HS-5 (cell line): ENCODE measurements around the gene TRPV4.

Source experiments
- DNase-seq: peaks from one replicate; pipeline ENCODE4 v3.0.0-alpha.2; 2012; ENCODE audit warnings: low read depth

Gene TRPV4

DNA sequence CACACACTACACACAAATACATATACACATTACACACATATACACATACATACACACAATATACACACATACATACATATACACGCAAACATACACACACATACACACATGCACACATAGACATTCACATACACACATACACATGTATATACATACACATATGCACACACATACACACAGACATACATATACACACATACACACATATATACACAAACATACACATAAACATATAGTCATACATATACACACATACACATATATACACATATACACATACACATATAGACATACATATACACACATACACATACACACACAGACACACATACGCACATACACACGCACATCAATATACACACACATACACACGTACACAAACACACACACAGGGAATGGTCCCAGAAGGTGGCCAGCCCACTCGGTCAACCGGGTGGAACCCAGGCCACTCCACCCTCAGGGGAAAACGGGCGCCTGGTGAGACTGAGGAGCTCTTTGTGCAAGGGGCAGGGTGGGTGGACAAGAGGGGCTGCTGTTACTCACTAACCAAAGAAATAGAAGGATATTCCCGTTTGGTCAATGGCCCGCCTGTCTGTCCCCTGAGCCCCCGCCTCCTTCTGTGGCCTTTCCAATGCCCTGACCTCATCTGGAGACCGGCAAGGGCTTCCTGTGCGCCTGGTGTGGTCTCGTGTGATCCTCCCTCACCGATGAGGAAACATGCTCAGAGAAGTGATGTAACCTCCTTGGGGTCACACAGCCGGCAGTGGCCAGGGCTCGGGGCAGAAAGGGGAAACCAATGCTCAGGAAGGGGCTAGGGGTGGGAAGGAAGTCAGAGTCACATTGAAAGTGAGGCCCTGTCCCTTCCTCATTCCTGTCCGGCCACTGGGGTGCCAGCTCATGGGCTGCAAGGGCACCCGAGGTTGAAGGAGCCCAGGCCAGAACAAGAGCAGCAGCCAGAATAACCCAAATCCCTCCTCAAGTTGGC is 5.3 kb downstream of the TRPV4 start:
- no peak for DNase-seq

DNA sequence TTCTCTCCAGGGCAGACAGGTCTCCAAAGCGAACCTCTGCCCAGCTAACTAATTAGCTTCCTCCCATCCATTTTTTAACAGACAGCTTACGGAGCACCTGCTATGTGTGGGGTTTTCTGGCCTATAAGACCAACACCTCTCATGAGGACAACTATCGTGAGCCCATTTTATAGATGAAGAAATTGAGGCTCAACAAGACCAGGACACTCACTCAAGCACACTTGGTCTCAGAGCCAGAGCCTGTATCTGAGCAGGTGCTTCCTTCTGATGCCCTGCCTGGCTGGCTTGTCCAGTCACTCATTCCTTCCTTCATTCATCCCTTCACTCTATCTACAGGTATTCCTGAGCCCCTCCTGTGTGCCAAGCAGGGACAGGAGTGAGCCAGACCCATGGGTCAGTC is 6.1 kb downstream of the TRPV4 start:
- DNase-seq = no peak

DNA sequence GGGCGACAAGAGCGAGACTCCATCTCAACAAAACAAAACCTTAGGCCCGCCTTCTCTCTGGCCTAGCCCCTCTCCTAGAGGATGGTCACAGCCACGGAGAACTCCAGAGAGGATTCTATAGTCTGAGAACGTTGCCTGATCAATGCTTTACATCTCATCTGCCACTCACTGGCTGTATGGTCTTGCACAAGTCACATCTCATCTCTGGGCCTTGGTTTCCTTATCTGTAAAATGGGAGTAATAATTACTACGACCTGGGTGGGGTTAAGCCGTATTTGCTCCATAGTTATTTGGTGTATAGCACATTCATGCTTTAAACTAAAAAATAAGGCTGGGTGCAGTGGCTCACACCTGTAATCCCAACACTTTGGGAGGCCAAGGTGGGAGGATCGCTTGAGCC is 8.5 kb downstream of the TRPV4 start:
- DNase-seq = no peak

DNA sequence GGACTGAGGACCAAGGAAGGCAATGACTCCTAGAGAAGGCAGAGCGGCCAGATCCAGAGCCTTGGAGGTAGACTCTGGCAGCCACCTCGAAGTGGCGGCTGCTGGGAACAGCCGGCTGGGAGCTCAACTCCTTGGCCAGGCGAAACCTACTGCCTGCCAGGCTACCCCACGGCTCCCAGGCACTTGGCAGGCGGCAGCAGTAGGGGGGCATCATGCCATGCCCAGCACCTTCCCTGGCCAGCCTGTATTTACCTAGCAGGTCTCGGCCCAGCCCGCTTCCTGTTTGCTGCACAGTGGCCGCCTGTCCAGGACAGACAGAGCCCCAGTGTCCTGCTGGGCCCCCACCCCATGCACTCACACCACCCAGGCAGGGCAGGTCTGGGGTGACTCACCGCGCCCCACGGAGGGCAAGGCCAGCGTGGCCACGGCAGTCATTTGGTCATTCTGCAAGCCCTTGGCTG is 10.2 kb downstream of the TRPV4 start:
- no peak for DNase-seq

DNA sequence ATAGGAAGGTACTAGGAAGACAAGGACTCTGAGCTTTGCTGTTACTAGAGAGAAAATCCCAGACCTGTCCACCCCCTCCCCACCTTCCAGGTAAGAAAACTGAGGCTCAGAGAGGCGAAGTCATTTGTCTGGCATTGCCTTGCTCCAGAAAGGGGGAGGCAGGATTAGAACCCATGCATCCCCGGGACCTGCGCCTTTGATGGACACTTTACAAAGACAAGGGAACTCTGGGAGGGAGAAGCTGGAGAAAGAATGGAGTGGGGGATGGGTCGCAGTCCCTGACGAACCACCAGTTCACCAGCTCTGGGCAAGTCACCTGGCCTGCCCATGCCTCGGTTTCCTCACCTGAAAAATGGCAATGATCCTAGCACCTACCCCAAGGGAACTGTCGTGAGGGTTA is 10.8 kb downstream of the TRPV4 start:
- DNase-seq = no peak

DNA sequence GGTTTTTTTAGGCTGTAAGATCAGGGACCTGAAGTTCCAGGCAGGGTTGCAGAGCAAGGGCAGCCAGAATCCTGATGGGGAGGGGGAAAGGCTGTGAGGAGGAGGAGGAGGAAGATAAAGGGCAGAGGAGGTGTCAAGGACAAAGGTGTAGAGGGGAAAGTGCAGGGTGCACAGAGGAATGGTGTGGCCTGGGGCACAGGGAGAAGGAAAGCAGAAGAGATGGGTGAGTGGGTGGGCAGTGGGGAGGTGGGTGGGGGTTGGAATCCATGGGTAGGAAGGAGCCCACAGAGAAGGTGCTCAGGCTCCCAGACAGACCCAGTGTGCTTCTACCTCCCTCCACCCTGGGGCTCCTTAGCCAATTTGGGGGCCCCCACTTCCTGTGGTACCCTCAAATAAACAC is 11.2 kb downstream of the TRPV4 start:
- no peak for DNase-seq

DNA sequence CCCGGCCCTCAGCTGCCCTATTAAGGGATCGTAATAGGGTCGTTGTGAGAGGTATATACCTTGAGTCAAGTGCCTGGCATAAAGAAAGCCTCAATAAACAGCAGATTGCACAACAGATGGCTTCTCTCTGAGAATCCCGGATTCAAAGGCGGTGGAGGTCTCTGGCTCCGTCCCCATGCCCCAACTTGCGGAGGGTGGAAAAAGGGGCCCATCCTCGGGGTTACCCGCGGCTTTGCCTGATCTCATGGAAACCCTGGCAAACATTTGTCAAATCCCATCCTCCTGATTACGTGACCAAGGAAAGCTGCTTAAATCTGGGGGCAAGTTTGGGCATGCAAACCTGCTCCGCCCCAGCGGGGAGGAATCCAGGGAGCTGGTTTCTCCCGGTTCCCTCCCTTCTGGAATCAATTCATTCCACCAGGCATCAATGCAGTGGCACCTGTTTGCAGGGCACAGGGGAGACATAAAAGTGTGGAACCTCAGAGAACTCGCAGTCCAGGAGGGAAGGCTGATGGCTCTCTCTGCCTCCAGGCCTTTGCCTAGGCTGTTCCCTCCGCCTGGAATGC is 12.3 kb downstream of the TRPV4 start:
- DNase-seq = no peak

DNA sequence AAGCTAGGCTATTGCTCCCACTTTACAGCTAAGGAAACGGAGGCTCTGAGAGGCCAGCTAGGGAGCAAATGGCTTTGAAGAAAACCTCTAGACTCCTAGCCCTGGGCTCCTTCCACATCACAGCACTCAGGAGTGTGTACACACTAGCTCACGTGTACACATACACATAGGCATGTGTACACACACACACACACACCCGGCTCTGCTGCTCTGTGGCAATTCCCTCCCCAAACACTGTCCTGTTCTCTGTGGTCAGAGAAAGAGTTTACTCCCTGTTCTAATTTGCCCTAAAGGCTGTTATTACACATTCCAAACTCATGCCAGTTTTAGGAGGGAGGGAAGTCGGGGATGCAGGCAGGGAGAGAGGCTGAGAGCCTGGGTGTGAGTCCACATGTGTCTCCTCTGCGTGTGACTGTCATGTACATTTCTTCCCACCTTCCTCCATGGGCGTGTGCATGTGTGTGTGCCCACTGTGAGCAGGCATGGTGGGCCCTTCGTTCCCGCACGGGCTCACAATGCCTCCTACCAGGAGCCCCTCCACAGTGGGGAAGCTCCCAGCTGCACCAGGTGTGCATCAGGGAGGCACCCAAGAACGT is 14.2 kb downstream of the TRPV4 start:
- DNase-seq = no peak

DNA sequence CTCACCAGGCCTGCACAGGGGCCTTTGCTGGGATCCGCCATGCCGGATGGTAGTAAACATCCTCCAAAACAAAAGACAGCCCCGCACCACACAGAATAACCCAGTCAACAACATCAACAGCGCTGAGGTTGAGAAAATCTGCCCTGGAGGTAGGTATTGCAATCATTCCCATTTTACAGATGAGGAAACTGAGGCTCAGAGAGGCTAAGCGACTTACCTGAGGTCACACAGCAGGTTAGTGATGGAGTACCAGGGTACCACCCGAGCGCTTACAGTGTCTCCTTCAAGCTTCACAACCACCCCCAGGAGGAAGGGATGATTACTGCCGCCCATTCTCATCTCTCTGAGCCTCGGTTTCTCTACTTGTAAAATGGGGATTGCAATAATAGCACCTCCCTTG is 14.9 kb downstream of the TRPV4 start:
- no peak for DNase-seq

DNA sequence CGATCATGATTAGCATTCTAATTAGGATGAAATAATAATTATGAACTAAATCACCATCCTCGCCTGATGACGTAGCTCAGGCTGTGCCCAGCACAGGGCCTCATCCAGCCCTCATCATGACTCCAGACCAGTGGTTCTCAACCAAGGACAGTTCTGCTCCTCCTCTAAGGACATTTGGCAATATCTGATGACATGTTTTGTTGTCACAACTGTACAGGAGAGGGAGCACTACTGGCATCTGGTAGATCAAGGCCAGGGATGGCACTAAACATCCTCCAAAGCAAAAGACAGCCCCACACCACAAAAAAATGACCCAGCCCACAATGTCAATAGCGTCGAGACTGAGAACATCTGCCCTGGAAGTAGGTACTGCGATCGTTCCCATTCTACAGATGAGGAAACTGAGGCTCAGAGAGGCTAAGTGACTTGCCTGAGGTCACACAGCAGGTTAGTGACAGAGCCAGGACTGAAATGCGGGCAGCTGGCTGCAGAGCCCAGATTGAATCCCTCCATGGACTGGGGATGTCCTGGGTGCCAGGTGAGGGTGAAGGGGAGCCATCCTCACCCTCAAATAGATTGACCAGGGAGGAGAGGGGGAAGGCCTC is 15.5 kb downstream of the TRPV4 start:
- DNase-seq = no peak

DNA sequence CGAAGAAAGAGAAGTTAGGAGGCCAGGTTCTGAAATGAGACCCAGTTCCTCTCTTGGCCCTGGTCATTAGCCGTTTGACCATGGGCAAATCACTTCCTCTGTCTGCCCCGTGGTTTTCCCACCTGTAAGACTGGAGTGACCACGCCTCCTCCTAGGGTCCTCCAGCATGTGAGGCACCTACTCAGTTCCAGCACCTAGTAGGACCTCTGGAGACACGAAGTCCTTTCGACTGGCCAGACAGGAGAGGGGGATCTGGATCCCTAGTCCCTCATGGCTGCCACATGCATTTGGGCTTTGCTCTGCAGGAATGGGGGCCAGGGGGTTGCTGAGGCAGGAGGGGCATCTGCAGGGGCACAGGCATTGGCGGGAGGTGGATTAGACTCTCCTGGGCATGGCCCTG is 16.3 kb downstream of the TRPV4 start:
- no peak for DNase-seq

DNA sequence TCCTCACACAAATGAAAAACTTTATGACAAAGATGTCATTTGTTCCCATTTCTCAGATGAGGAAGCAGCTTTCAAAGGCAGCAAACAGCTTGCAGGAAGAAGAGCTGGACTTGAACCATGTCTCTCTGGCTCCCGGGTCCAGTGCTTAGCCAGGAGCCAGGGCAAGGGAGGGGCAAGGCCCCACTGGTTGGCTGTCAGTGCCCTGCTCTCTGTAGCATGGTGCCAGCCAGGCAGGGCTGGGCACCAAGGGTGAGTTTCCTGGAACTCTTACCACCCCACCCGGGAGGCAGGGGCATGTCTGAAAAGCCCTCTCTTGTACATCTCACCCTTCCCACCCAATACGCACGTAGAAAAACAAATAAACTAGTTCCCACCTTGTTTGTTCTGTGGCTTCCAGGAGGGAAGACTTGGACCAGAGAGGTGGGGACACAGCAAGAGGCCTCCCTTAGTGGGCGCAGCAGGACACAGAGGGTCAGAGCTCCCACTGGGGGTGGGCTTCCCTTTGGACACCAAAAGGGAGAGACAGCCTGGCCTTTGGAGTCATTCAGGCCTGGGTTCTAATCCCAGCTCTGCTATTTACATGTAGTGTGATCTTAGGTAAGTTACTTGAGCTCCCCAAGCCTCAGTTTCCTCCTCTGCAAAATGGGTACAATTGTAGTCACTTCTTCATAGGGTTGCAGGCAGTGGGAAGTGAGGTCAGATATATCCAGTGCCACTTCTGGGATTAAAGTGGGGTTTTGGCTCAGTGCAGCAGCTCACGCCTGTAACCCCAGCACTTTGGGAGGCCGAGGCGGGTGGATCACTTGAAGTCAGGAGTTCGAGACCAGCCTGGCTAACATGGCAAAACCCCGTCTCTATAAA is 17.2 kb downstream of the TRPV4 start:
- DNase-seq = no peak

DNA sequence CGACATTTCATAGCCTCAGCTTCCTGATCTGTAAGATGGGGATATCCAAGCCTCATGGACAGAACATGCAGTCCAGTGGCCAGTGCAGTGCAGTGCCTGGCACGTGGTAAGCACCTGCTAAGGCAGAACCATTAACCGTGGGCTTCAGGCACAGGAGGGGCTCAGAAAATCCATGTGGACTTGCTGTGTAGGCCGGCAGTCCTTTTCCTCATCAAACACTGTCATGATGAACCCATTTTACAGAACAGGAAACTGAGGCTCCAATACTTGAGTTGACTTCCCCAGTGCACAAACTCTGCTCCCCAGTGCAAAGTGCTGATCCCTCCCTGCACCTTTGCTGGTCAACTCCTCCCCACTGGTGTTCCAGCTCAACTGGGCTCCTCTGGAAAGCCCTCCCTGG is 18.0 kb downstream of the TRPV4 start:
- no peak for DNase-seq

DNA sequence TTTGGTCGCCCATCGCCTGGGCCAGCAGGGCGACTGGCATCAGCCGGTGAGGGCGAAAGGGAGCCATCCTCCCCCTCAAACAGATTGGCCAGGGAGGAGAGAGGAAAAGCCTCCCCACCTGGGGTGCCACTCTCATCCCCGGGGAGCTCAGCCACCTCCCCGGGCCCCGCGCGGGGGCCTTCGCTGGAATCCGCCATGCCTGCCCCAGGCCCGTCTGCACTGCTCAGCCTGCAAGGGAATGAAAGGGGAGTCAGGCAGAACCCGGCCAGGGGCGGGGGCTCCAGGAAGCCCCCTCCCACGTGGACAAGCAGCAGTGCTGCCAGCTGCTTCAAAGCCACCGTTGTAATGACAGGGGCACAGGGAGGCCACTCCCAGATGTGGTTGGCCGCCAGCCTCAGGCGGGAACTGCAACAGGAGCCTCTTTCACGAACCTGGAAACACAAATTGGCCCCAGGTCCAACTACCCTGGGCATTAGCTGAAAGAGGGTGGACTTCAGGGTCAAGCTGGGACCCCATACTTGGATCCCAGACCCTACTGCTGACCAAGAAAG is 18.5 kb downstream of the TRPV4 start:
- DNase-seq = no peak

DNA sequence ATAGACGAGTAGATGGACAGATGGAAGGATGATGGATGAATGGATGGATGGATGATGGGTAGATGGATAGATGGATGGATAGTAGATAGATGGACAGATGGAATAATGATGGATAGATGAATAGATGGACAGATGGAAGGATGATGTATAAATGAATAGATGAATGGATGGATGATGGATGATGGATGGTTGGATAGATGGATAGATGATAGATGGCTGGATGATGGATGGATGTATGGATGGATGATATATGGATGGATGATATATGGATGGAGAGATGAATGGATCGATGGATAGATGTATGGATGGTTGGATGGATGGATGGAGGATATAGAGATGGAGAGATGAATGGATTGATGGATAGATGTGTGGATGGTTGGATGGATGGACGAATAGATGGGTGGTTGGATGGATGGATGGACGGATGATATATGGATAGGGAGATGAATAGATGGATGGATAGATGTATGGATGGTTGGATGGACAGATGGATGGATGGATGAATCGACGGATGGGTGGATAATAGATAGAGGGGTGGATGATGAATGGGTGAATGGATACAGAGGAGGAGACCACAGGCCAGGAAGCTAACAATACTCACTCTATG is 19.3 kb downstream of the TRPV4 start:
- no peak for DNase-seq

DNA sequence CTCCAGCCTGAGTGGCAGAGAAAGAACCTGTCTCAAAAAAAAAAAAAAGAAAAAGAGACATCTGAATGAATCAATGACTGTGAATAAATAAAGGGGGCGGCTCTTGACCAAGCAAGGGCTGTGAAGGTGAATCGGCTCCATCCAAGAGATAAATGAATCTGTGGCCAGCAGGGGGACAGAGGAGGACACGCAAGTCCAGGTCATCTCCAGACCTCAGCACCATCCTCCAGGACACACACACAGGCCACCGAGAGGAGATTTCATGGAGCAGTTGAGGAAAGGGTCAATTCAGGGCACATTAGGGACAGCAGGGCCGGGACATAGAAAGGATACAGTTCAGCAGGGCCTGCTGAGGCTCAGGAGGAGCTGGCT is 21.6 kb downstream of the TRPV4 start:
- no peak for DNase-seq

DNA sequence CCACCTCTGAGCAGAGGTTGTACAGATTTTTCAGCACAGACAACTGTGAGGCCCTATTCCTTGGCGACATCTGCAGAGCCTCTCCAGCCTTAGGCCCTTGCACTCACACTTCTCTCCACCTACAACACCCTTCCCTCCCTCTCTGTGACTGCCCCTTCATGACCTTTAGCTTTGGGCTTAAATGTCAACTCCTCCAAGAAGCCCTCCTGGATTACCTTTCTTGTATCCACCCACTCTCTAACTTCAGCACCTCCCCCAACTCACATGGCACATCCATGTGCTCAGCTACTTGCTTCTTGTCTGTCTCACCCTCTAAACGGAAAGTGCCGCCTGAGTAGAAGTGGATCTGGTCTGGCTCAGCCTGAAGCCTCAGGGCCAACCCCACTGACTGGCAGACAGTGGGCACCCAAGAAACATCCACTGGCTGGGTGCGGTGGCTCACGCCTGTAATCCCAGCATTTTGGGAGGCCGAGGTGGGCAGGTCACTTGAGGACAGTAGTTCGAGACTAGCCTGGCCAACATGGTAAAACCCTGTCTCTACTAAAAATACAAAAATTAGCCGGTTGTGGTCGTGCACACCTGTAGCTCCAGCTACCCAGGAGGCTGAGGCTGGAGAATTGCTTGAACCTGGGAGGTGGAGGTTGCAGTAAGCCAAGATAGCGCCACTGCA is 22.1 kb downstream of the TRPV4 start:
- DNase-seq = no peak

DNA sequence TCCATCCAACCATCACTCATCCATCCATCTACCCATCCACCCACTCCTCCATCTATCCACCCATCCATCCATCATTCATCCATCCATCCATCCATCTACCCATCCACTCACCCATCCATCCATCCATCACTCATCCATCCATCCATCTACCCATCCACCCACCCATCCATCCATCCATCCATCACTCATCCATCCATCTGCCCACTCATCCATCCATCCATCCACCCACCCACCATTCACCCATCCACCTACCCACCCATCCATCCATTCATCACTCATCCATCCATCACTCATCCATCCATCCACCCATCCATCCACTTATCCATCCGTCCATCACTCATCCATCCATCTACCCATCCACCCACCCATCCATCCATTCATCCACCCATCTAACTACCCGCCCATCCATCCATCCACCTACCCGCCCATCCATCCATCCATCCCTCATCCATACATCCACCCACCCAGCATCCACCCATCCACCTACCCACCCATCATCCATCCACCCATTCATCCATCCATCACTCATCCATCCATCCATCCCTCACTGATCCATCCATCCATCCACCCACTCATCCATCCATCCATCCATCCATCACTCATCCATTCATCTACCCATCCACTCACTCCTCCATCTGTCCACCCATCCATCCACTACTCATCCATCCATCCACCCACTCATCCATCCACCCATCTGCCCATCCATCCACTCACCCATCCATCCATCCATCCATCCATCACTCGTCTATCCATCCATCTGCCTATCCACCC is 24.1 kb downstream of the TRPV4 start:
- no peak for DNase-seq

DNA sequence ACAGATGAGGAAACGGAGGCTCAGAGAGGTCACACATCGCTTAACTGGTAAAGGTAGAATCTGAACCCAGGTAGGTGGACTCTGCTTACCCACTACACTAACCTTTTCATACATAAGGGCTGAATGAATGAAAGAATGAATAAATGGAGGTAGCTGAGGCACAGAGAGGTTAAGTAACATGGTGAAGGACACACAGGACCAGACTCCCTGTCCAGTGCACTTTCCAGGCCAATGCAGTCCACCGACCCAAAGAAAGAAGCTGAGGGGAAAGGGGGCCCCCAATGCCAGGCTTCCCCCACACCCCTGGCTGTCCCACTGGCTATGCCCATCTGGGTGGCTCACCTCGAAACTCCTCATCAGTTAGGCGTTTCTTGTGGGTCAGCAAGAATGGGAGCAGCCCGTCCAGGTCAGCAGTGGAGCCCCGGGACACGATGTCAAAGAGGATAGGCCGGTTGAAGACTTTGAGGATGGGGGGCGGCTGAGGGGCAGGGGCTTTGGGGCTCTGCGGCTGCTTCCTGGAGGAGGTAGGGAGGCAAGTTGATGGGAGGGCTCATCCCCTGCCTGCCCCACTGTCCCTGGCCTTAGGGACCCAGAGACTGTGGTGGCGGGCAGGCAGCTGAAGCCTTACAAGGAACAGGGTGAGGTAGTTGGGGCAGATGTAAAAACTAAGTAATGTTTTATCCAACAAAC is 25.1 kb downstream of the TRPV4 start:
- DNase-seq = no peak
